ENCODE data around the gene VWA3B. TPM values are rescaled to one million over a fixed set of nuclear protein-coding genes. Genes with fewer than 3 reads are reported as not detected.

VWA3B gene
- total and polyA plus RNA-seq, 2 of the 4 experiments (the other 2 are of a cell fraction) = not detected

GRCh38 chr2:98233941-98234340 is 147.0 kb downstream of the VWA3B start:
- H4K8ac ChIP-seq (ENCODE audit: low read depth in 2 of 2, low read length in 2 of 2) = no peak overlapping the region
- H3K79me1 ChIP-seq (ENCODE audit: low read depth in 1 of 2, low read length in 2 of 2) = no peaks in the 10 kb centered on the region
- no peak overlapping the region for H2AK5ac ChIP-seq (ENCODE audit: low read depth, low read length)
- H3K14ac ChIP-seq (replicated peaks; ENCODE audit: low read depth, low read length) = no peak overlapping the region
- no peaks in the 10 kb centered on the region for H3K9me3 ChIP-seq (ENCODE audit: control insufficient read depth, insufficient read depth, low read length)
- no peak overlapping the region for H3K4ac ChIP-seq (ENCODE audit: low read depth, low read length)
- dilution Hi-C loops (cut with HindIII; ENCODE audit: low sequenced_read_pairs, unreplicated experiment) (no loop called here), in situ Hi-C loops (cut with MboI; ENCODE audit: low sequenced_read_pairs) (no loop called here), intact Hi-C loops (cut with micrococcal nuclease) (no loop called here)
- no peak for TF ChIP-seq CTCF (conservative IDR thresholded peaks at IDR 0.05; ENCODE audit: low read depth, low read length)
- no peak for TF ChIP-seq ELK1 (IDR thresholded peaks at IDR 0.05; ENCODE audit: borderline replicate concordance, low read depth, low read length)
- no peak for TF ChIP-seq FOS (IDR thresholded peaks at IDR 0.05; ENCODE audit: low read depth, low read length)
- TF ChIP-seq CHD1 (IDR thresholded peaks at IDR 0.05; ENCODE audit: low read depth, low read length) = no peak
- TF ChIP-seq RAD21 (IDR thresholded peaks at IDR 0.05; ENCODE audit: low read length) = no peak
- 29% methylated on average over 2 of the region's 2 CpGs; no CpG with 5 or more reads in 1 of the 2 experiments for WGBS, 2 experiments (ENCODE audit: extremely low coverage in 2 of 2, insufficient read length in 1 of 2)
- no peak overlapping the region for H3K56ac ChIP-seq (ENCODE audit: extremely low read depth, insufficient read depth, low read length)
- H2BK5ac ChIP-seq (ENCODE audit: low read depth, low read length, poor library complexity, severe bottlenecking) = no peak overlapping the region
- H2AFZ ChIP-seq (replicated peaks; ENCODE audit: low read length, poor library complexity) = no peak overlapping the region
- POLR2A ChIA-PET (ENCODE audit: unreplicated experiment) = no interaction called here
- no peak overlapping the region for H3K27ac ChIP-seq (ENCODE audit: insufficient read depth, low read length)
- no peaks in the 10 kb centered on the region for H3K4me1 ChIP-seq (ENCODE audit: control insufficient read depth, insufficient read depth, low read length)
- H3K18ac ChIP-seq (ENCODE audit: low read depth, low read length) = no peak overlapping the region
- H4K20me1 ChIP-seq (ENCODE audit: insufficient read depth, low read length) = no peaks in the 10 kb centered on the region
- H3K23ac ChIP-seq (ENCODE audit: low read depth, low read length) = no peak overlapping the region
- H4K91ac ChIP-seq (ENCODE audit: insufficient read depth, low read depth, low read length) = no peak overlapping the region
- H2AK9ac ChIP-seq (replicated peaks; ENCODE audit: low read depth, low read length, poor library complexity) = no peak overlapping the region
- H4K5ac ChIP-seq (ENCODE audit: low read depth, low read length) = no peak overlapping the region
- ATAC-seq (ENCODE audit: low read depth) (no peak), DNase-seq (no peak)
- H3K9ac ChIP-seq (ENCODE audit: low read depth, low read length) = no peak overlapping the region
- no peak overlapping the region for H3K4me3 ChIP-seq (ENCODE audit: insufficient read depth, low read depth, low read length)
- no TSS peak for BruUV-seq (replicated peaks)
- no peak overlapping the region for H3K4me2 ChIP-seq (ENCODE audit: low read depth, low read length)
- no peaks in the 10 kb centered on the region for H3K9me1 ChIP-seq (ENCODE audit: insufficient read depth, low read length)
- H2BK15ac ChIP-seq (ENCODE audit: low read depth, low read length) = no peak overlapping the region
- peaks cover 8% of the 10 kb centered on the region for H3K27me3 ChIP-seq (ENCODE audit: control insufficient read depth, insufficient read depth, low read length)
- no peak overlapping the region for H2BK20ac ChIP-seq (ENCODE audit: low read depth, low read length)
- CTCF ChIA-PET = no interaction called here
- no peak overlapping the region for H2BK120ac ChIP-seq (ENCODE audit: low read depth, low read length)
- no peaks in the 10 kb centered on the region for H3K36me3 ChIP-seq (ENCODE audit: control insufficient read depth, insufficient read depth, low read length)

Data from IMR-90 (cell line).